Loucy (cell line): Measurements from ENCODE around the gene SLC26A11.

Experiments
- H2AFZ ChIP-seq: fragments of 200-600 bp; sonication (generic); 2 replicates; pipeline ENCODE4 v1.6.0; 2016; ENCODE audit warnings: antibody characterized with exemption, mild to moderate bottlenecking, low read length, moderate library complexity
- H3F3A ChIP-seq: fragments of 200-600 bp; 2 replicates; pipeline ENCODE4 v1.6.0; 2016; ENCODE audit warnings: antibody characterized with exemption, low read depth, mild to moderate bottlenecking
- H3K27me3 ChIP-seq: fragments of 200-600 bp; sonication (generic); 2 replicates; pipeline ENCODE4 v1.6.1; 2014; ENCODE audit warnings: low read length, mild to moderate bottlenecking; ENCODE audit not compliant: insufficient read depth, poor library complexity, severe bottlenecking
- H3K36me3 ChIP-seq: fragments of 200-600 bp; sonication (generic); 2 replicates; pipeline ENCODE4 v1.6.1; 2016; ENCODE audit warnings: low read length; ENCODE audit not compliant: insufficient read depth
- H3K4me1 ChIP-seq: fragments of 200-600 bp; sonication (generic); 2 replicates; pipeline ENCODE4 v1.5.1; 2014; ENCODE audit warnings: low read length, mild to moderate bottlenecking; ENCODE audit not compliant: insufficient read depth, poor library complexity, severe bottlenecking
- H3K4me2 ChIP-seq: fragments of 200-600 bp; sonication (generic); 2 replicates; pipeline ENCODE4 v1.6.0; 2014; ENCODE audit warnings: antibody characterized with exemption, low read length, low read depth, mild to moderate bottlenecking; ENCODE audit not compliant: poor library complexity, severe bottlenecking
- H3K4me3 ChIP-seq: fragments of 200-600 bp; sonication (generic); 2 replicates; pipeline ENCODE4 v1.5.1; 2014; ENCODE audit warnings: low read length, mild to moderate bottlenecking, mixed read lengths; ENCODE audit not compliant: poor library complexity, severe bottlenecking
- H3K79me2 ChIP-seq: fragments of 200-600 bp; sonication (generic); 2 replicates; pipeline ENCODE4 v1.6.1; 2014; ENCODE audit warnings: low read length; ENCODE audit not compliant: insufficient read depth
- H3K9ac ChIP-seq: fragments of 200-600 bp; sonication (generic); 2 replicates; pipeline ENCODE4 v1.6.0; 2014; ENCODE audit warnings: mild to moderate bottlenecking, low read depth, low read length, moderate library complexity; ENCODE audit not compliant: poor library complexity, severe bottlenecking
- H3K9me2 ChIP-seq: fragments of 200-600 bp; sonication (generic); replicated peaks from 2 replicates; pipeline ENCODE4 v1.6.1; 2016; ENCODE audit warnings: low read depth, low read length, mixed read lengths
- H3K9me3 ChIP-seq: fragments of 200-600 bp; sonication (generic); 2 replicates; pipeline ENCODE4 v1.6.1; 2014; ENCODE audit warnings: mild to moderate bottlenecking, antibody characterized with exemption, low read length, low read depth; ENCODE audit not compliant: insufficient read depth
- H4K20me1 ChIP-seq: fragments of 200-600 bp; sonication (generic); 2 replicates; pipeline ENCODE4 v1.6.0; 2014; ENCODE audit warnings: antibody characterized with exemption, low read length, mild to moderate bottlenecking; ENCODE audit not compliant: insufficient read depth, poor library complexity, severe bottlenecking
- CTCF ChIP-seq: fragments of 200-600 bp; sonication (generic); conservative IDR thresholded peaks from 2 replicates; pipeline ENCODE4 v1.5.1; 2014; ENCODE audit warnings: mild to moderate bottlenecking, antibody characterized with exemption, low read length
- EZH2phosphoT487 ChIP-seq: fragments of 200-600 bp; IDR thresholded peaks from 2 replicates; pipeline ENCODE4 v1.6.1; 2018; ENCODE audit warnings: antibody characterized with exemption, mild to moderate bottlenecking, moderate library complexity, borderline replicate concordance

Gene SLC26A11

GRCh38 chr17:80212109-80212508 is 8.1 kb upstream of the SLC26A11 start:
- no peaks in the 10 kb centered on the region for H3K9me3 ChIP-seq
- no peak for TF ChIP-seq CTCF
- TF ChIP-seq EZH2phosphoT487: no peak
- no peaks in the 10 kb centered on the region for H3K4me1 ChIP-seq
- no peaks in the 10 kb centered on the region for H3F3A ChIP-seq
- H3K27me3 ChIP-seq: peaks cover under 1% of the 10 kb centered on the region
- no peak overlapping the region for H3K4me2 ChIP-seq
- no peak overlapping the region for H3K9ac ChIP-seq
- no peaks in the 10 kb centered on the region for H3K79me2 ChIP-seq
- H3K36me3 ChIP-seq: no peaks in the 10 kb centered on the region
- no peaks in the 10 kb centered on the region for H4K20me1 ChIP-seq
- H3K9me2 ChIP-seq: no peaks in the 10 kb centered on the region
- no peak overlapping the region for H3K4me3 ChIP-seq
- H2AFZ ChIP-seq: no peak overlapping the region

DNA sequence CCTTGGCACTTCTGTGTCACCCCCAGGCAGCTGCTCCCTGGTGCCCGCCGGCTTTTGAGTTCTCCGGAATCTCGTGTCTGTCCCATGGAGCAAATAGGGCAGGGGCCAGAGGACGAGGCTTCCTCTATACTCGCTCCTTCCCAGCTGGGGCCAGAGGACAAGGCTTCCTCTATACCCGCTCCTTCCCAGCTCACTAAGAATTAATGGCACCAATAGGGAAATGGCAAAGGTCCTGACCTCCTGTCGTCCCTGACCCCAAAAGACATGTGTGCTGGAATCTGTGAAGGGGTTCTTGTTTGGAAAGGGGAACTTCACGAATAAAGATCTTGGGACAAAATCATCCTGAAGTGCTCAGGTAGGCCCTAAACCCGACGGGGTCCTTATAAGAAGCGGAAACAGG is 7.7 kb upstream of the SLC26A11 start:
- no peaks in the 10 kb centered on the region for H3K36me3 ChIP-seq
- no peak overlapping the region for H3K4me3 ChIP-seq
- H3K4me1 ChIP-seq: no peaks in the 10 kb centered on the region
- no peaks in the 10 kb centered on the region for H3K79me2 ChIP-seq
- TF ChIP-seq CTCF (no peak), EZH2phosphoT487 (no peak)
- peaks cover 4% of the 10 kb centered on the region for H3K27me3 ChIP-seq
- no peak overlapping the region for H3K4me2 ChIP-seq
- H3K9ac ChIP-seq: no peak overlapping the region
- H3K9me2 ChIP-seq: no peaks in the 10 kb centered on the region
- no peaks in the 10 kb centered on the region for H3K9me3 ChIP-seq
- no peak overlapping the region for H2AFZ ChIP-seq
- no peaks in the 10 kb centered on the region for H4K20me1 ChIP-seq
- no peaks in the 10 kb centered on the region for H3F3A ChIP-seq

- H3K4me2 ChIP-seq: no peak overlapping the region
- no peaks in the 10 kb centered on the region for H3K9me2 ChIP-seq
- H4K20me1 ChIP-seq: no peaks in the 10 kb centered on the region
- H3K36me3 ChIP-seq: no peaks in the 10 kb centered on the region
- no peak overlapping the region for H3K4me3 ChIP-seq
- H3K9me3 ChIP-seq: no peaks in the 10 kb centered on the region
- H3K27me3 ChIP-seq: peaks cover 10% of the 10 kb centered on the region
- H3K79me2 ChIP-seq: no peaks in the 10 kb centered on the region
- H2AFZ ChIP-seq: no peak overlapping the region
- H3K4me1 ChIP-seq: no peaks in the 10 kb centered on the region
- no peak overlapping the region for H3K9ac ChIP-seq
- TF ChIP-seq CTCF (no peak), EZH2phosphoT487 (no peak)
- no peaks in the 10 kb centered on the region for H3F3A ChIP-seq
Measured at GRCh38 chr17:80212962-80213642, 7.1 kb upstream of the SLC26A11 start.
